ENCODE data around the gene CHCHD2.
"Not testable (repeated sequence)": the region's sequence is repeated elsewhere in the genome, so short reads cannot be mapped to it uniquely, and the experiment has no call there.

CHCHD2 gene

GRCh38 chr7:56106108-56107073, at the start of gene CHCHD2:
CHCHD2 (minus strand) TSS chr7:56106476; CDS start chr7:56106413, 63 bp downstream.
- peak; percentile 84 to 91 (median 91) for DNase-seq (ENCODE audit: low read depth in 2 of 3, low spot score in 1 of 3)

GRCh38 chr7:56131062-56131461, 24.8 kb upstream of the CHCHD2 start:
- DNase-seq (ENCODE audit: low read depth in 2 of 3, low spot score in 1 of 3): not testable (repeated sequence)

- no peak for DNase-seq (ENCODE audit: low read depth in 2 of 3, low spot score in 1 of 3)
These were observed 21.1 kb upstream of the CHCHD2 start for GRCh38 chr7:56127241-56127975.

- no peak for DNase-seq (ENCODE audit: low read depth in 2 of 3, low spot score in 1 of 3)
These were observed 19.6 kb upstream of the CHCHD2 start for GRCh38 chr7:56125831-56126230.

GRCh38 chr7:56124981-56125380, 18.7 kb upstream of the CHCHD2 start:
- no peak for DNase-seq (ENCODE audit: low read depth in 2 of 3, low spot score in 1 of 3)

- no peak for DNase-seq (ENCODE audit: low read depth in 2 of 3, low spot score in 1 of 3)
These were observed 15.2 kb upstream of the CHCHD2 start for GRCh38 chr7:56121440-56121839.

- no peak for DNase-seq (ENCODE audit: low read depth in 2 of 3, low spot score in 1 of 3)
These were observed 9.7 kb upstream of the CHCHD2 start, which contains the start of gene NUPR2 for GRCh38 chr7:56115852-56116538. NUPR2 (minus strand) TSS chr7:56116417; CDS start chr7:56116314, 103 bp downstream.

- DNase-seq (ENCODE audit: low read depth in 2 of 3, low spot score in 1 of 3): not testable (repeated sequence)
These were observed 6.0 kb upstream of the CHCHD2 start for GRCh38 chr7:56112244-56112643.

GRCh38 chr7:56110611-56111010, 4.3 kb upstream of the CHCHD2 start:
- DNase-seq (ENCODE audit: low read depth in 2 of 3, low spot score in 1 of 3): no peak

GRCh38 chr7:56107954-56108258, 1.6 kb upstream of the CHCHD2 start:
- no peak for DNase-seq (ENCODE audit: low read depth in 2 of 3, low spot score in 1 of 3)

- DNase-seq (ENCODE audit: low read depth in 2 of 3, low spot score in 1 of 3): peak in 1 of 3 donors; percentile 13
These were observed 768 bp downstream of the CHCHD2 start for GRCh38 chr7:56105508-56105907.

- DNase-seq (ENCODE audit: low read depth in 2 of 3, low spot score in 1 of 3): not testable (repeated sequence)
These were observed 2.1 kb downstream of the CHCHD2 start for GRCh38 chr7:56104138-56104537.

- DNase-seq (ENCODE audit: low read depth in 2 of 3, low spot score in 1 of 3): no peak
These were observed 6.6 kb downstream of the CHCHD2 start for GRCh38 chr7:56099653-56100052.

GRCh38 chr7:56098187-56099008, 7.9 kb downstream of the CHCHD2 start:
- DNase-seq (ENCODE audit: low read depth in 2 of 3, low spot score in 1 of 3): not testable (repeated sequence)

GRCh38 chr7:56097700-56098099, 8.6 kb downstream of the CHCHD2 start:
- DNase-seq (ENCODE audit: low read depth in 2 of 3, low spot score in 1 of 3): no peak

GRCh38 chr7:56092789-56093531, 13.3 kb downstream of the CHCHD2 start, which contains the start of gene PHKG1:
PHKG1 (minus strand) TSS chr7:56092952; CDS start chr7:56088941, 4,011 bp downstream.
- DNase-seq (ENCODE audit: low read depth in 2 of 3, low spot score in 1 of 3): no peak

- DNase-seq (ENCODE audit: low read depth in 2 of 3, low spot score in 1 of 3): not testable (repeated sequence)
These were observed 13.9 kb downstream of the CHCHD2 start for GRCh38 chr7:56092388-56092787.

- no peak for DNase-seq (ENCODE audit: low read depth in 2 of 3, low spot score in 1 of 3)
These were observed 14.7 kb downstream of the CHCHD2 start for GRCh38 chr7:56091591-56091990.

GRCh38 chr7:56087445-56087844, 18.8 kb downstream of the CHCHD2 start:
- DNase-seq (ENCODE audit: low read depth in 2 of 3, low spot score in 1 of 3): no peak

GRCh38 chr7:56086761-56087160, 19.5 kb downstream of the CHCHD2 start:
- no peak for DNase-seq (ENCODE audit: low read depth in 2 of 3, low spot score in 1 of 3)
